ENCODE measurements around the gene NLRP9.

DNA sequence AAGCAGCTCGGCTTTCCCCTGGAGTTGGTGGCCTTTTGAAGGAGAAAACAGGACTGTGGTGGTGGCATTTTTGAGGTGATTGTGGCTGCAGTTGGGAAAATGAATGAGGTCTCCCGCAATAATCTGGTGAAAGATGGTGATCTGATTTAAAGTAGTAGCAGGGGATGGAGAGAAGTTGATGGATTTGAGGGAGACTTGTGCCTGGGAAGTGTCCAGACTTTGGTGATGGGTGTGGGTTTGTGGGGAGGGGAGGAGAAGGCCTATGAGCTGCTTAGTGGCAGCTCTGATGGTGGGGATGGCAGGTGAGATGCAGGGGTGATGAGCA is 67.2 kb downstream of the NLRP9 start:
- no peak for TF ChIP-seq SUZ12 (IDR thresholded peaks at IDR 0.05; ENCODE audit: extremely low read depth, insufficient read depth, insufficient read length)
- no peak for TF ChIP-seq YY1 (IDR thresholded peaks at IDR 0.05; ENCODE audit: insufficient read depth, insufficient read length)

All from NT2/D1 (cell line).